Measurements from ENCODE around the gene IL25. TPM values are rescaled to one million over a fixed set of nuclear protein-coding genes. Genes with fewer than 3 reads are reported as not detected.

Gene IL25
- total and polyA plus RNA-seq, 2 of the 13 experiments (the other 11 are each of a cell fraction or from before 2014, with no cell fraction given), result not detected

- no peak for FAIRE-seq
- Histone ChIP-seq H3K4me1 (ENCODE audit: insufficient read depth, low read length) (no peaks in the 10 kb centered on the region), H2AFZ (ENCODE audit: low read length) (no peak overlapping the region), H3K79me2 (ENCODE audit: insufficient read depth, low read length) (no peaks in the 10 kb centered on the region), H3K4me2 (ENCODE audit: low read depth, low read length) (no peak overlapping the region), H3K9me3 (ENCODE audit: low read length) (no peaks in the 10 kb centered on the region), H3K27me3 (ENCODE audit: control insufficient read depth in 1 of 2, insufficient read depth in 2 of 2, low read length in 2 of 2) (peaks cover 26 to 87% of the 10 kb centered on the region in 2 experiments), H3K4me3 (replicated peaks in 1 of 3; ENCODE audit: insufficient read depth in 1 of 3, low read depth in 2 of 3, low read length in 3 of 3) (no peak overlapping the region), H3K36me3 (replicated peaks in 1 of 2; ENCODE audit: control insufficient read depth in 1 of 2, insufficient read depth in 2 of 2, low read length in 2 of 2) (no peaks in the 10 kb centered on the region), H3K9ac (ENCODE audit: insufficient read depth, low read depth, low read length) (no peak overlapping the region), H3K27ac (ENCODE audit: extremely low read length, insufficient read depth, low read length) (no peak overlapping the region), H4K20me1 (ENCODE audit: insufficient read depth, low read length) (no peaks in the 10 kb centered on the region)
- ATAC-seq, result no peak
- DNase-seq (ENCODE audit: low spot score), result no peak
- intact Hi-C loops (cut with micrococcal nuclease; ENCODE audit: unreplicated experiment), result no loop called here
- in situ Hi-C loops (cut with HindIII; ENCODE audit: extremely low pct_ligation_motif_present, low pct_unique_long_range_greater_than_20kb), result loop anchor here (5.0 kb wide), 2 partner anchors 50 to 115 kb away; no protein-coding TSS in a partner anchor
- CTCF ChIA-PET (ENCODE audit: low intra/inter-chr PET ratio, low total read pairs), result interaction anchor here (5.1 to 5.9 kb wide), 2 partner anchors 50 to 111 kb away, joined by 96 to 111 read pairs; no protein-coding TSS in a partner anchor
- POLR2A ChIA-PET, result interaction anchor here (1.2 kb wide), 1 partner anchor 55 kb away, joined by 4 read pairs; no protein-coding TSS in a partner anchor
- WGBS (ENCODE audit: low lambda C conversion rate), result 1% methylated on average over 11 of the region's 11 CpGs
- TF ChIP-seq, protein P1, sequence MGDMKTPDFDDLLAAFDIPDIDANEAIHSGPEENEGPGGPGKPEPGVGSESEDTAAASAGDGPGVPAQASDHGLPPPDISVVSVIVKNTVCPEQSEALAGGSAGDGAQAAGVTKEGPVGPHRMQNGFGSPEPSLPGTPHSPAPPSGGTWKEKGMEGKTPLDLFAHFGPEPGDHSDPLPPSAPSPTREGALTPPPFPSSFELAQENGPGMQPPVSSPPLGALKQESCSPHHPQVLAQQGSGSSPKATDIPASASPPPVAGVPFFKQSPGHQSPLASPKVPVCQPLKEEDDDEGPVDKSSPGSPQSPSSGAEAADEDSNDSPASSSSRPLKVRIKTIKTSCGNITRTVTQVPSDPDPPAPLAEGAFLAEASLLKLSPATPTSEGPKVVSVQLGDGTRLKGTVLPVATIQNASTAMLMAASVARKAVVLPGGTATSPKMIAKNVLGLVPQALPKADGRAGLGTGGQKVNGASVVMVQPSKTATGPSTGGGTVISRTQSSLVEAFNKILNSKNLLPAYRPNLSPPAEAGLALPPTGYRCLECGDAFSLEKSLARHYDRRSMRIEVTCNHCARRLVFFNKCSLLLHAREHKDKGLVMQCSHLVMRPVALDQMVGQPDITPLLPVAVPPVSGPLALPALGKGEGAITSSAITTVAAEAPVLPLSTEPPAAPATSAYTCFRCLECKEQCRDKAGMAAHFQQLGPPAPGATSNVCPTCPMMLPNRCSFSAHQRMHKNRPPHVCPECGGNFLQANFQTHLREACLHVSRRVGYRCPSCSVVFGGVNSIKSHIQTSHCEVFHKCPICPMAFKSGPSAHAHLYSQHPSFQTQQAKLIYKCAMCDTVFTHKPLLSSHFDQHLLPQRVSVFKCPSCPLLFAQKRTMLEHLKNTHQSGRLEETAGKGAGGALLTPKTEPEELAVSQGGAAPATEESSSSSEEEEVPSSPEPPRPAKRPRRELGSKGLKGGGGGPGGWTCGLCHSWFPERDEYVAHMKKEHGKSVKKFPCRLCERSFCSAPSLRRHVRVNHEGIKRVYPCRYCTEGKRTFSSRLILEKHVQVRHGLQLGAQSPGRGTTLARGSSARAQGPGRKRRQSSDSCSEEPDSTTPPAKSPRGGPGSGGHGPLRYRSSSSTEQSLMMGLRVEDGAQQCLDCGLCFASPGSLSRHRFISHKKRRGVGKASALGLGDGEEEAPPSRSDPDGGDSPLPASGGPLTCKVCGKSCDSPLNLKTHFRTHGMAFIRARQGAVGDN (CRISPR knock-in tag; IDR thresholded peaks at IDR 0.05), result peak; percentile 1; the same call in 1 of the 2 replicates
- TF ChIP-seq NFE2L1 (CRISPR knock-in tag; IDR thresholded peaks at IDR 0.05; ENCODE audit: borderline replicate concordance) (0 out of 2 replicates have a peak, but pooled peaks have one; percentile 49), ZNF446 (CRISPR knock-in tag; IDR thresholded peaks at IDR 0.05) (no peak), NFE2L2 (IDR thresholded peaks at IDR 0.05; ENCODE audit: low read length) (0 out of 2 replicates have a peak, but pooled peaks have one; percentile 21), ZNF720 (CRISPR knock-in tag; IDR thresholded peaks at IDR 0.05) (no peak), ZNF777 (CRISPR knock-in tag; IDR thresholded peaks at IDR 0.05) (no peak)
- TF ChIP-seq, protein P2, sequence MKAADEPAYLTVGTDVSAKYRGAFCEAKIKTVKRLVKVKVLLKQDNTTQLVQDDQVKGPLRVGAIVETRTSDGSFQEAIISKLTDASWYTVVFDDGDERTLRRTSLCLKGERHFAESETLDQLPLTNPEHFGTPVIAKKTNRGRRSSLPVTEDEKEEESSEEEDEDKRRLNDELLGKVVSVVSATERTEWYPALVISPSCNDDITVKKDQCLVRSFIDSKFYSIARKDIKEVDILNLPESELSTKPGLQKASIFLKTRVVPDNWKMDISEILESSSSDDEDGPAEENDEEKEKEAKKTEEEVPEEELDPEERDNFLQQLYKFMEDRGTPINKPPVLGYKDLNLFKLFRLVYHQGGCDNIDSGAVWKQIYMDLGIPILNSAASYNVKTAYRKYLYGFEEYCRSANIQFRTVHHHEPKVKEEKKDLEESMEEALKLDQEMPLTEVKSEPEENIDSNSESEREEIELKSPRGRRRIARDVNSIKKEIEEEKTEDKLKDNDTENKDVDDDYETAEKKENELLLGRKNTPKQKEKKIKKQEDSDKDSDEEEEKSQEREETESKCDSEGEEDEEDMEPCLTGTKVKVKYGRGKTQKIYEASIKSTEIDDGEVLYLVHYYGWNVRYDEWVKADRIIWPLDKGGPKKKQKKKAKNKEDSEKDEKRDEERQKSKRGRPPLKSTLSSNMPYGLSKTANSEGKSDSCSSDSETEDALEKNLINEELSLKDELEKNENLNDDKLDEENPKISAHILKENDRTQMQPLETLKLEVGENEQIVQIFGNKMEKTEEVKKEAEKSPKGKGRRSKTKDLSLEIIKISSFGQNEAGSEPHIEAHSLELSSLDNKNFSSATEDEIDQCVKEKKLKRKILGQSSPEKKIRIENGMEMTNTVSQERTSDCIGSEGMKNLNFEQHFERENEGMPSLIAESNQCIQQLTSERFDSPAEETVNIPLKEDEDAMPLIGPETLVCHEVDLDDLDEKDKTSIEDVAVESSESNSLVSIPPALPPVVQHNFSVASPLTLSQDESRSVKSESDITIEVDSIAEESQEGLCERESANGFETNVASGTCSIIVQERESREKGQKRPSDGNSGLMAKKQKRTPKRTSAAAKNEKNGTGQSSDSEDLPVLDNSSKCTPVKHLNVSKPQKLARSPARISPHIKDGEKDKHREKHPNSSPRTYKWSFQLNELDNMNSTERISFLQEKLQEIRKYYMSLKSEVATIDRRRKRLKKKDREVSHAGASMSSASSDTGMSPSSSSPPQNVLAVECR (CRISPR knock-in tag; IDR thresholded peaks at IDR 0.05; ENCODE audit: borderline replicate concordance), result 0 out of 2 replicates have a peak, but pooled peaks have one; percentile 10
- no TSS peak for BruUV-seq (replicated peaks)
Observed at GRCh38 chr14:23377198-23377550, 4.6 kb downstream of the IL25 start.

Measured in HepG2 (cell line).